HepG2 (cell line): ENCODE results near the gene SRCIN1. TPM values are rescaled to one million over a fixed set of nuclear protein-coding genes. Genes with fewer than 3 reads are reported as not detected.

Source experiments
- EHMT2 ChIP-seq: fragments of 200-600 bp; sonication (generic); IDR thresholded peaks from 2 replicates; pipeline ENCODE4 v1.7.0; 2017; ENCODE audit warnings: antibody characterized with exemption, low read depth, low read length, borderline replicate concordance
- GABPA ChIP-seq, 2 experiments: IDR thresholded peaks; 2 replicates each; pipeline ENCODE4 v1.6.1; 2011 to 2016; ENCODE audit warnings: low read depth in 2 of 2, low read length in 1 of 2, missing biosample characterization in 1 of 2, missing genetic modification characterization in 1 of 2
- HOXA7 ChIP-seq: sonication (generic); formaldehyde crosslinking; IDR thresholded peaks from 2 replicates; pipeline ENCODE4 v1.8.1; 2022; ENCODE audit warnings: mild to moderate bottlenecking, missing genetic modification reagents, moderate library complexity
- PBX3 ChIP-seq: sonication (generic); formaldehyde crosslinking; IDR thresholded peaks from 2 replicates; pipeline ENCODE4 v1.8.1; 2023; ENCODE audit warnings: missing genetic modification reagents, inconsistent platforms, borderline replicate concordance
- TCF7 ChIP-seq: sonication (generic); IDR thresholded peaks from 2 replicates; pipeline ENCODE4 v1.6.1; 2016; ENCODE audit warnings: antibody characterized with exemption, low read depth
- USF2 ChIP-seq, 2 experiments: sonication (generic) in 1 of 2; formaldehyde crosslinking in 1 of 2; IDR thresholded peaks; 2 replicates each; pipeline versions ENCODE4 v1.5.1 to v1.6.1; 2011 to 2020; ENCODE audit warnings: borderline replicate concordance in 1 of 2, low read depth in 1 of 2, low read length in 1 of 2, mild to moderate bottlenecking in 1 of 2, missing genetic modification reagents in 1 of 2, moderate library complexity in 1 of 2
- ZBTB26 ChIP-seq: IDR thresholded peaks from 2 replicates; pipeline ENCODE4 v1.6.1; 2016; ENCODE audit warnings: missing compliant biosample characterization, missing genetic modification reagents, borderline replicate concordance
- ZNF234 ChIP-seq: sonication (generic); formaldehyde crosslinking; conservative IDR thresholded peaks from 2 replicates; pipeline ENCODE4 v1.5.1; 2020; ENCODE audit warnings: mild to moderate bottlenecking, missing genetic modification reagents
- ZNF281 ChIP-seq: sonication (generic); formaldehyde crosslinking; IDR thresholded peaks from 2 replicates; pipeline ENCODE4 v1.4.0; 2020; ENCODE audit warnings: missing genetic modification reagents, borderline replicate concordance
- ZNF350 ChIP-seq: sonication (generic); formaldehyde crosslinking; IDR thresholded peaks from 2 replicates; pipeline ENCODE4 v1.4.0; 2020; ENCODE audit warnings: mild to moderate bottlenecking, low read depth, missing genetic modification reagents, borderline replicate concordance
- ZNF839 ChIP-seq: sonication (generic); formaldehyde crosslinking; IDR thresholded peaks from 2 replicates; pipeline ENCODE4 v1.4.0; 2020; ENCODE audit warnings: missing genetic modification reagents, mild to moderate bottlenecking, borderline replicate concordance
- polyA plus RNA-seq, 8 experiments: library from polyadenylated mRNA; depleted of rRNA in 3 of 8; stranded (reverse) in 7 of 8; unstranded in 1 of 8; fragments of >200 nt; fragmentation: Illumina TruSeq in 4 of 8; extraction: Trizol in 4 of 8; gene quantifications; 2 replicates each; pipeline versions ENCODE4 v1.2.1 to v1.2.3, GENCODE V29; 2011 to 2016; ENCODE audit warnings: low read depth in 4 of 8, missing spikeins in 1 of 8, mixed read lengths in 1 of 8; ENCODE audit not compliant: insufficient read depth in 1 of 8
- total RNA-seq, 5 experiments: library from RNA; depleted of rRNA; stranded (reverse); fragments of >200 nt; fragmentation: Illumina TruSeq; extraction: Trizol; gene quantifications; 2 replicates each; pipeline ENCODE4 v1.2.3, GENCODE V29; 2016; ENCODE audit warnings: low read depth in 1 of 5
- TF ChIP-seq, protein P1 (sequence below): sonication (generic); formaldehyde crosslinking; IDR thresholded peaks from 2 replicates; pipeline ENCODE4 v1.4.0; 2020; ENCODE audit warnings: missing genetic modification reagents, borderline replicate concordance
- TF ChIP-seq, protein P2 (sequence below): sonication (generic); formaldehyde crosslinking; IDR thresholded peaks from 2 replicates; pipeline ENCODE4 v1.5.1; 2020; ENCODE audit warnings: missing genetic modification reagents, mild to moderate bottlenecking, borderline replicate concordance

SRCIN1 gene
- total and polyA plus RNA-seq, 2 of the 13 experiments (the other 11 are each of a cell fraction or from before 2014, with no cell fraction given), result 1.2 to 9.6 TPM

DNA sequence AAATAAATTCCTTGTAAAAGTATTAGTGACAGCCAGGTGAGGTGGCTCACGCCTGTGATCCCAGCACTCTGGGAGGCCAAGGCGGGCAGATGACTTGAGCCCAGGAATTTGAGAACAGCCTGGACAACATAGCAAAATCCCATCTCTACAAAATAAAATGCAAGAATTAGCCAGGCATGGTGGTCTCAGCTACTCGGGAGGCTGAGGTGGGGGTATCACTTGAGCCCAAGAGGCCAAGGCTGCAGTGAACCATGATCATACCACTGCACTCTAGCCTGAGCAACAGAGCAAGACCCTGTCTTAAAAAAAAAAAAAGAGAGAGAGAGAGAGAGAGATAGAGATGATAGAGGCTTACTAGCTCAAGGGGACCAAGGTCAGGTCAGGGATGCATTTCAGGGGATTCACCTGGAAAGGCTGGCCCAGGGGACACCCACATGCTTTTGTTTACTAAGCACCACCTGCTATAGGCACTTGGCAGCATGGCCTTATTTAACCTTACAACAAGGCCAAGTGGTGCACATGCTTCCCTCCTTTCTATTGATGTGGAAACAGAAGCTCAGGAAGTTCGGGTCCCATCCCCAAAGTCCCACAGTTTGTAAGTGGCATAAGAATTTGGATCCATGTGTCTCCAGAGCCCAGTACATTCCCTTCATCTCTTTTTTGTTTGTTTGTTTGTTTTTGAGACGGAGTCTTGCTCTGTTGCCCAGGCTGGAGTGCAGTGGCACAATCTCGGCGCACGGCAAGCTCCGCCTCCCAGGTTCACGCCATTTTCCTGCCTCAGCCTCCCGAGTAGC is 12.4 kb upstream of the SRCIN1 start (continued):
- no peak for TF ChIP-seq USF2 (IDR thresholded peaks at IDR 0.05; ENCODE audit: low read depth, low read length)
- no peak for TF ChIP-seq USF2 (CRISPR knock-in tag; IDR thresholded peaks at IDR 0.05; ENCODE audit: borderline replicate concordance)
- TF ChIP-seq, protein P1, sequence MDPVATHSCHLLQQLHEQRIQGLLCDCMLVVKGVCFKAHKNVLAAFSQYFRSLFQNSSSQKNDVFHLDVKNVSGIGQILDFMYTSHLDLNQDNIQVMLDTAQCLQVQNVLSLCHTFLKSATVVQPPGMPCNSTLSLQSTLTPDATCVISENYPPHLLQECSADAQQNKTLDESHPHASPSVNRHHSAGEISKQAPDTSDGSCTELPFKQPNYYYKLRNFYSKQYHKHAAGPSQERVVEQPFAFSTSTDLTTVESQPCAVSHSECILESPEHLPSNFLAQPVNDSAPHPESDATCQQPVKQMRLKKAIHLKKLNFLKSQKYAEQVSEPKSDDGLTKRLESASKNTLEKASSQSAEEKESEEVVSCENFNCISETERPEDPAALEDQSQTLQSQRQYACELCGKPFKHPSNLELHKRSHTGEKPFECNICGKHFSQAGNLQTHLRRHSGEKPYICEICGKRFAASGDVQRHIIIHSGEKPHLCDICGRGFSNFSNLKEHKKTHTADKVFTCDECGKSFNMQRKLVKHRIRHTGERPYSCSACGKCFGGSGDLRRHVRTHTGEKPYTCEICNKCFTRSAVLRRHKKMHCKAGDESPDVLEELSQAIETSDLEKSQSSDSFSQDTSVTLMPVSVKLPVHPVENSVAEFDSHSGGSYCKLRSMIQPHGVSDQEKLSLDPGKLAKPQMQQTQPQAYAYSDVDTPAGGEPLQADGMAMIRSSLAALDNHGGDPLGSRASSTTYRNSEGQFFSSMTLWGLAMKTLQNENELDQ (CRISPR knock-in tag), result no peak
- TF ChIP-seq TCF7, result 0 out of 2 replicates have a peak, but pooled peaks have one; percentile 23
- peak; percentile 74 for TF ChIP-seq ZBTB26
- 0 out of 2 replicates have a peak, but pooled peaks have one; percentile 9 for TF ChIP-seq ZNF839 (CRISPR knock-in tag)
- no peak for TF ChIP-seq GABPA (IDR thresholded peaks at IDR 0.05; ENCODE audit: low read depth, low read length)
- peak; percentile 19; the same call in 1 of the 2 replicates for TF ChIP-seq GABPA (CRISPR knock-in tag; IDR thresholded peaks at IDR 0.05; ENCODE audit: low read depth)
- TF ChIP-seq ZNF281, result peak; percentile 75; the same call in 1 of the 2 replicates
- TF ChIP-seq EHMT2, result no peak
- TF ChIP-seq, protein P2, sequence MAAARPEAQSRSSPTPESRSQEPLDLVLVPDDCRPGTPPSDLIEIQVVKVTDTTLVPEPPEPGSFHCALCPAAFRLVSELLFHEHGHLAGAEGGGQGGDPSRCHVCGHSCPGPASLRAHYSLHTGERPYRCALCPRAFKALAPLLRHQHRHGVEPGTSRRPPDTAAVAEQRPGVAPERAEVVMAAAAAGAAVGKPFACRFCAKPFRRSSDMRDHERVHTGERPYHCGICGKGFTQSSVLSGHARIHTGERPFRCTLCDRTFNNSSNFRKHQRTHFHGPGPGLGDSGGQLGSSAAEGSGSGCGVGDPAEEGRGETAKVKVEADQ, result no peak
- peak; percentile 52 for TF ChIP-seq ZNF350
- TF ChIP-seq ZNF234 (CRISPR knock-in tag), result 0 out of 2 replicates have a peak, but pooled peaks have one; percentile 33
- no peak for TF ChIP-seq PBX3 (CRISPR knock-in tag)
- TF ChIP-seq HOXA7, result no peak
